HG03558 (cell line): ENCODE data around the gene AKAP8L.

Experiments used
- ATAC-seq: cut with Tn5 transposase; IDR thresholded peaks from one replicate; pipeline ENCODE4 v1.9.1; 2021; ENCODE audit warnings: moderate number of reproducible peaks; ENCODE audit not compliant: unreplicated experiment; ENCODE audit errors: extremely low read depth

The AKAP8L gene, protein sequence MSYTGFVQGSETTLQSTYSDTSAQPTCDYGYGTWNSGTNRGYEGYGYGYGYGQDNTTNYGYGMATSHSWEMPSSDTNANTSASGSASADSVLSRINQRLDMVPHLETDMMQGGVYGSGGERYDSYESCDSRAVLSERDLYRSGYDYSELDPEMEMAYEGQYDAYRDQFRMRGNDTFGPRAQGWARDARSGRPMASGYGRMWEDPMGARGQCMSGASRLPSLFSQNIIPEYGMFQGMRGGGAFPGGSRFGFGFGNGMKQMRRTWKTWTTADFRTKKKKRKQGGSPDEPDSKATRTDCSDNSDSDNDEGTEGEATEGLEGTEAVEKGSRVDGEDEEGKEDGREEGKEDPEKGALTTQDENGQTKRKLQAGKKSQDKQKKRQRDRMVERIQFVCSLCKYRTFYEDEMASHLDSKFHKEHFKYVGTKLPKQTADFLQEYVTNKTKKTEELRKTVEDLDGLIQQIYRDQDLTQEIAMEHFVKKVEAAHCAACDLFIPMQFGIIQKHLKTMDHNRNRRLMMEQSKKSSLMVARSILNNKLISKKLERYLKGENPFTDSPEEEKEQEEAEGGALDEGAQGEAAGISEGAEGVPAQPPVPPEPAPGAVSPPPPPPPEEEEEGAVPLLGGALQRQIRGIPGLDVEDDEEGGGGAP

DNA sequence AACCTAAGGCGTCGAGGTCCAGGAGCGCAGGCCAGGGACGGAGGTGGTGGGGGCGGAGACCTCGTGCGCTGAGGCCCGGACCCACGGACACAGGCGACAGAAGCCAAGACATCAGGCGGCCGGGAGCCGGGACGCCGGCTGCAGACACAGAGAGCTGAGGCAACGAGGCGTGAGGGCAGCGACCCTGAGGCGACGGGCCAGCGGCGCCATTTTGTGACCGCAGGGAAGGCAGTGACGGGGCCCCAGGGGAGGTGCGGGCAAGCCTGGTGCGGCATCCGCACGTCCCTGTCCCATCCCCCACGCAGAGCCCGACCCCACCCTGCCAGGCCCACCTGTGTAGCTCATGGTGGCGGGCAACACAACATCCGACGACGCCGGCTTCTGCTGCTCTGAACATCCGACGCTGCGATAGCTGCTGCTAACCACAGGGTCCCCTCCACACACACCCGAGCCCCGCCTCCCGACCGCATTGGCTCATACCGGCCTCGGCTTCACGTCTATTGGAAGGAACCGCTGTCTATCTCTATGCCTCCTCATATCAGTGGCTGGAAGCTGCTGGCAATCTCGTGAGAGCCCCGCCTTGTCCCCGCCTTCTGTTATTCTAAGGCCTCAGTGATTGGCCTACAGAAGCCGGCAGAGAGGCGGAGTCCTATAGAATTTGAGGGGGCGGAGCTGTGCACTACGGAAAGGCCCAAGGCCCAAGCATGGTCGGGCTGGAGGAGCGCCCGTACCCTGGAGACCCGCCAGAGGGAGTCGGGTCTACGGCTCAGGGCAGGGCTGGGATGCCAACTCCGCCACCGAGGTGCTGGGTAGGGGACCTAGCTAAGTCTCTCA, at the start of gene AKAP8L:
Gene AKAP8L (minus strand): TSS at position 410 of the 834 bp plus-strand sequence. CDS start 65 bp downstream, at position 345.
- ATAC-seq, result peak; percentile 81

DNA sequence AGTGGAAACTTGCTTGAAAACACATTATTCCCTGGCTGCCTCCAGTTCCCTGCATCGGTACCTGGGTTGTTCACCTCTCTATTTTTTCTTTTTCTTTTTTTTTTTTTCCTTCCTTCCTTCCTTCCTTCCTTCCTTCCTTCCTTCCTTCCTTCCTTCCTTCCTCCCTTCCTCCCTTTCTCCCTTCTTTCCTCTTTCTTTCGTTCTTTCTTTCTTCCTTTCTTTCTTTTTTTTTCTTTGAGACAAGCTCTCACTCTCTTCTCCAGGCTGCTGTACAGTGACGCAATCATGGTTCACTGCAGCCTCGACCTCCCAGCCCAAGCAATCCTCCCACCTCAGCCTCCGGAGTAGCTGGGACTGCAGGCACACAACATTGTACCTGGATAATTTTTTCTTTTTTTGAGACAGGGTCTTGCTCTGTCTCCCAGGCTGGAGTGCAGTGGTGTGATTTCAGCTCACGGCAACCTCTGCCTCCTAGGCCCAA, 49.0 kb upstream of the AKAP8L start:
- ATAC-seq, result no peak

DNA sequence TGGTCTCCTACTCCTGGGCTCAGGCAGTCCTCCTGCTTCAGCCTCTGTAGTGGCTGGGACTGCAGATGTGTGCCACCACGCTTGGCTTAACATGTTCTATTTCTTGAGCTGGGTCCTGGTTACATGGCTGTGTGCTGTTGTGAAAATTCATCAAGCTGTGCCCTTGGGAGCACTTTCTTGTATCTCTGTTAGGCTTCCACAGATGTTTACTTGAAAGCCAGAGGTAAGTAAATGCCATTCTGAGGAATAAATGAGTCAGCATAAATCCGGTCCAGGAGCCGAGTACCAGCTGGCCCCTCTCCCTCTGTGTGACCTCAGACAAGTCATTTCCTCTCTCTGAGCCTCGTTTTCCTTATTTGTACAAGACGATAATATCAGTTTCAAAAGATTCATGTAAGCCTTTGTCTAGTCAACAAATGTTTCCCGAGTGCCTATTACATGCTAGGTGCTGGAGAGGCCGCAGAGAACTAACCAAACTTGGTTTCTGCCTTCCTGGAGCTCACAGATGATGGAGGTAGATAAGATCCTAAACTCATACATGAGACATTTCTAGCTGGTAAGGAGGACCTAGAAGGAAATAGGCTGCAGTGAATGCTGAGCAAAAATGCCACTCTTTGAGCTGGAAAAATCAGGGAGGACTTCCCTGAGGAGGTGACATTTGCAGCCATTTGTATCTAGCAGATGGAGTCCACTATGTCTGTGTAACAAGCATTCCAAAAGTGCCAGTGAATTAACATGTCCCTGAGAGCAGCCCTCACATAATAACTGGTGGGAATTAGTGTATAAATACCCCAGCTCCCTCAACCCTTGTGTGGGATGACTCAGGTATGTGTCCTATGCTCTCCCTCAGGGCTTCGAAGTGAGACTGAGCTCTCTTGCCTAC, 48.3 kb upstream of the AKAP8L start:
- ATAC-seq, result peak; percentile 33

DNA sequence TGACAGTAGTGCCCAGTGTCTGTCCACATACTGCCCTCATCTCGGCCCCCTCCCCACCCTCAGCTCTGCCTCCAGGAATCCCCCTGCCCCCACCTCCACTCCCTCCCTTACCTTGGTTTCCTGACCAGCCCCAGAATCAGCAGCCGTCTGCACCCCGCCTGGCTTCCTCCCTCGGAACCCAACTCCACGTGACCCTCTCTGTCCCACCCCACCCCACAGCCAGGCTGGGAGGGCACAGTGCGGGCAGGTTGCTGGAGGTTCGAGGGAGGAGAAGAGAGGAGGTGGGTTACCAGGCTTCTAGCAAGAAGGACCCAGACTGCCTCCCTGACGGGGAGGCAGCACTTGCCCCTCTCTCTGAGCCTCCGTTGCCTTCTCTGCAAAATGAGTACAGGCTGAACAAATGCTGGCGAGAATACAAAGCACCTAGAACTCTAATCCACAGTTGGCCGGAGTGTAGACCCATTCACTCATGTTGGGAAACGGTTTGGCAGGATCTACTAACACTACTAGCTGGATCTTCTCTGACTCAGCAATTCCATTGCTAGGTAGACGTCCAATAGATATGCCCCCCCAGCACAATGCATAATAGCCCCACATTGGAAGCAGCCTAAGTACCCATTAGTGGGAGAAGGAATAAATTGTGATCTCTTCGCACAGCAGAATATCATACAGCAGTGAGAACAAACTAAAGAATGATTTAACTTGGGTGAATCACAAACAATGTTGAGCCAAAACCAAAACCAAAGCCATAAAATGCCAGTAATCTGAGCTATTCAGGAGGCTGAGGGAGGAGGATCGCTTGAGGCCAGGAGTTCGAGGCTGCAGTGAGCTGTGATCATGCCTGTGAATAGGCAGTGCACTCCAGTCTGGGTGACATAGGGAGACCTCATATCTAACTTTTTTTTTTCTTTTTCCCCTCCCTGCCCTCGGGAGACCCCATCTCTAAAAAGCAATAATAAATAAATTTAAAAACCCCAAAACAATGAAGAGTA, 45.9 kb upstream of the AKAP8L start, which contains the start of gene RASAL3:
Gene RASAL3 (minus strand): TSS at position 151 of the 992 bp plus-strand sequence. CDS start 186 bp downstream, outside the sequence.
- no peak for ATAC-seq

DNA sequence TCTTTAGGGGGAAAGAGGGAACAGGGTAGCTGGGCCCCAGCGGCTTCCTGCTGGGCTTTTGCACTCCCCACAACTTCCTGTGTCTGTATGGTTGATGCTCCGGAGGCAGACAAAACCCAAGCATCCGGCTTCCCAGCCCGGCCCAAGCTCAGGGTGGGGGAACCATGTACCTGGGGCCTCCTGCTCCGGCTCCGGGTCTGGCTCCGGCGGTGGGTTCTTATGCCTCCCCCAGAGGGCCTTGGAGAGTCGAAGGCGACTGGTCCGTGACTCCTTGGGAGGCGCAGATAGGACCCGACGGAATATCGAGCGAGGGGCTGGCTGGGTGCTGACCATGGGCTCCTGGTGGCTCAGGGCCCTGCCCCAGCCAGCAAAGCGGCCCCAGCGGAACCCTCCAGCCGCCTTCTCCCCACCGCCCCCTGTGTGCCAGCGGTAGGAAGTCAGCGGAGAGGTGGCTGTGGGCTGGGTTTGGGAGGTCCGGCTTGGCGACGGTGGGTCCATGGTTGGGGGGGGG, 45.1 kb upstream of the AKAP8L start:
- ATAC-seq, result no peak

DNA sequence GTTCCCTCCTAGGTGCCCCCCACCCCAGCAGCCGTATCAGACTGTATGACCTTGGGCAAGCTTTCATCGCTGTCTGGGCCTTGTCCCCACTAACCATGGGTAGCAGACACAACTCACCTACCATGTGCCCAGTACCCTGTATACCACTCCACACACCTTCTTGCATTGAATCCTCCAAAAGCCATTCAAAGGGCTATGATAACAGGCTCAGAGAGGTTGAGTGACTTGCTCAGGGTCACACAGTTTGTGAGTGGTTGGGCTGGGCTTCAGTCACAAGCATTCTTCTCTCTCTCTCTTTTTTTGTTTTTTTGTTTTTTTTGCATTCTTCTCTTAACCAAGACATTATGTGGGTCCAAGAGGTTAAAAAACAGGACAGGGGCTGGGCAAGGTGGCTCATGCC, 42.9 kb upstream of the AKAP8L start:
- ATAC-seq, result no peak

DNA sequence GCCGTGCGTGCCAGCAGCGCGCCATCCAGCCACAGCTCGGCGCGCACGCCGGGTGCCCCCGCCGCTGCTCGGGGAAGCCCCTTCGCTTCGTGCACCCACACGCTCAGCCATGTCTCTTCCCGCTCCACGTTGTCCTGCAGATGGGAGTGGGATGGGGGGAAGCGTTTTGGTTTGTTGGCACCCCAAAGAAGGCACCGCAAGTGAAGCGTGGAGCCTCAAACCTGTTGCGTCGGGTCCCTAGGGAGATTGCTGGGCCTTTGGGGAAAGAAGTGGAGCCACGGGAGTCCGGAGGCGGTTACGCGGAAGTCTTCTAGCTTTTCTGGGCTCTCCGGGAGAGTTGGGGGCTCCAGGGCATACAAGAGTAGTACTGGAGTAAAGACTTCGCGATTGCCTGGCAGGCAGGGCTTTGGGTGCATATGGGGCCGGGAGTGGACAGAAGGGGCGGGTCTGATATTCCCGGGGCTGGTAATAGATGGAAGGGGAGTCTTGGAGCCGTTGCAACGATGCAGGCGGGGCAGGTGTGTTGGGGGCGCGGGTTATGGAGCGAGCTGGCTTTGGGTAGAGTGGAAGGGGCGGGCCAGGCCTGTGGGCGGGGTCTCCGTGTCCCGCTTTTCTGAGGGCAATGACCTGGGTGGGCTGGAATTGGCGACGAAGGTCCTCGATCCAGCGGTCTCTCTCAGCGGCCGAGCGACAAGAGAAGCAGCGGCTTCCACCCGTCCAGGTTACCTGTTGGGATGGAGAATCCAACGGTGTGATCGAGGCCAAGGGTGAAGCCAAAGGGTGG, 39.1 kb upstream of the AKAP8L start:
- no peak for ATAC-seq

DNA sequence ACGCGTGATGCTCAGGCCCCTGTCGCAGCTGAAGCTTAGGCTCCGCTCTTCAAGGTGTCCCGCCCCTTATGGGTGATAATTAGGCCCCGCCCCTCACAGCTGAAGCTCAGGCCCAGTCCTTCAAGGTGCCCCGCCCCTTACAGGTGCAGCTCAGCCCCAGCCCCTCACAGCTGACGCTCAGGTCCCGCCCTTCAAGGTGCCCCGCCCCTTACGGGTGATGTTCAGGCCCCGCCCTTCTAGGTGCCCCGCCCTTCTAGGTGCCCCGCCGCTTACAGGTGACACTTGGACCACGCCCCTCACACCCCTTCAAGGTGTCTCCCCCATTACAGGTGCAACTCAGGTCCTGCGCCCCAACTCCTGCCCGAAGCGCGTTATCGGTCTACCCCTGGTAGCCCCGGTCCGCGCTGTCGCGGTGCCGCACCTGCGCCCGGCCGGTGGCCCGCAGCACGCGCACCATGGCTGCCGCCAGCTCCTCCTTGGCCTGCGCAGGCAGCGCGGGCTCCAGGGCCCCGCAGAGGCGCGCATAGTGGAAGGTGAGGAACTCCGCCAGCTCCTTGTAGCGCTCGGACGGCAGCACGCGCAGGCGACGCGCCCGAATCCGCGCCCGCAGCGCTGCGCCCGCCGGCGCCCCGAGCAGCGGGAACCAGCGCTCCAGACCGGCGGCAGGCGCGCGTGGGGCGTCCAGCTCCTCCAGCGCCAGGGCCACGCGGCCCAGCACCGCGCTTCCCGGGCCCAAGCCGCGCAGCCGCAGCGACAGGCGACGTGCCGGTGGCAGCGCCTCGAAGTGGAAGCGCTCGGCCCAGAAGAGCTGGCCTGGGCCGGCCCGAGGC, 38.3 kb upstream of the AKAP8L start:
- ATAC-seq, result no peak

DNA sequence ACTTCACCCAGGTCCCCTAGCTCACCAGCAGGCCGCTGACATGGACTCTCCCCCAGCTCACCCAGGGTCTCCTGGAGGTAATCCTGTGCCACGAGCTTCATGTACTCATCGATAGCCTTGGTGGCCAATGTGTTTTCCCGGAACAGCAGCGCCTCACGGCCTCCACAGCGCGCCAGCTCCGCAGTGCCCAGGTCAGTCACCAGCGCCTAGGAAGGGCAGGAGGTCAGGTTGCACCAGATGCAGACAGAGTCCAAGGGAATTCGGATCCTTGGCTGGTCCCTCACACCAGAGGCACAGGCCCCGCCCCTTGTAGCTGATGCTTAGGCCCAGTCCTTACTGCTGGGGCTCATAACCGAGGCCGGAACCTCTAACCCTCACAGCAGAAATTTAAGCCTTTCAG, 37.7 kb upstream of the AKAP8L start:
- ATAC-seq, result no peak

DNA sequence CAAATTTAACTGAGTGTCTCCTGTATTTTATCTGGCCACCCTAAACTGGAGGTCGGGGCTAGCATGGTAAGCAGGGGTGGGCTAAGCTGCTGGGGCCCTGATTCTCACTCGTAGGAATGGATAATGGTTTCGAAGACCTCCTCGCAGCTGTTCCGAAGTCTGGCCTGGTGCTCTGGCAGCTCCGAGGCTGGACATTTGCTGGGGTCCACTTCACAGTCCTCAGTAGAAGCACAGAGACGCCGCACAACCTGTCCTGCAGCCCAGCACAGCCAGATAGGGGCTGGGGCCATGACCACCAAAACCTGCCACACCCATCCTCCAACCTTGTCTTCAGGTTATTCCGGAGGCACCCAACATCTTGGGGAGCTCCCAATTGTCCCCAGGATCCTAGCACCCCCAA, 37.2 kb upstream of the AKAP8L start:
- ATAC-seq, result no peak

DNA sequence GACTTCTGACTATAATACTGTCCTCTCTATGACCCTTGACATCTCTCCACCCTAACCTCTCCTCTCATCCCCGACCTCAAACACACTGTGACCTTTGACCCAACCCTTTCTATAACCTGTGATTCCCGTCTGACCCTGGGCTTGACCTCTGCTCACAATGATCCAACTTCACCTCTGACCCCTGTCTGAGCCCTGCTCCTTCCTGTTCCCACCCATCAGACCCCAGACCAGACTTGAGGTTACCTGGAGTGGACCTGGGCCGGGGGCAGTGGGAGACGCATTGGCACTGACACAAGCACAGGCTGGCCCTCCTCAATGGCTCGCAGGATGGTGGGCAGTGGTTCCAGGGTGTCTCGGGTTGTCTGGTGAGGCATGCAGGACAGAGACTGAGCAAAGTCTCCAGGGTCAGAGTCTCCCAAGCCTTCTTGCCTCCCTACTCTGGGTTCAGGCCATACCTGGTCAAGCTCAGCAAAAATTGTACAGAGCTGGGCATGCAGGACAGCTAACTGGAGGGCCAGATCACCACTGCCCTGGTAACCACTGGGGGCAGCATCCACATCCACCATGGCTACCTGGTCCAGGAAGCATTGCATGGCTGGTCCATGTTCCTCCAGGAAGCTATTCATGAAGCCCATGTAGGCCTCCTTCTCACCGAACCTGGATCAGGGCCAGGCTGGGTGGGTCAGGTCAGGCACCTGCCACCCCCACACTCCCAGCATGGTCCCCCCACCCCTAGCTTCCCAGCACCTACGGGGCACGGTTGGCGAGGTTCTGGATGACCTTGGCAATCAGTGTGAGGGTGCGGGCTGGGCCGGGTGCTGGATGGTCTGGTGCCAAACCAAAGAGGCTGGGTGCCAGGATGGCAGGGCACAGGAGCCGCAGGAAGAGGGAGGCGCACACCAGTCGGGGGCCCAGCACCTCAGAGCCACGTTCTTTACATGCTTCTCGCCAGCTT, 35.4 kb upstream of the AKAP8L start:
- ATAC-seq, result no peak

DNA sequence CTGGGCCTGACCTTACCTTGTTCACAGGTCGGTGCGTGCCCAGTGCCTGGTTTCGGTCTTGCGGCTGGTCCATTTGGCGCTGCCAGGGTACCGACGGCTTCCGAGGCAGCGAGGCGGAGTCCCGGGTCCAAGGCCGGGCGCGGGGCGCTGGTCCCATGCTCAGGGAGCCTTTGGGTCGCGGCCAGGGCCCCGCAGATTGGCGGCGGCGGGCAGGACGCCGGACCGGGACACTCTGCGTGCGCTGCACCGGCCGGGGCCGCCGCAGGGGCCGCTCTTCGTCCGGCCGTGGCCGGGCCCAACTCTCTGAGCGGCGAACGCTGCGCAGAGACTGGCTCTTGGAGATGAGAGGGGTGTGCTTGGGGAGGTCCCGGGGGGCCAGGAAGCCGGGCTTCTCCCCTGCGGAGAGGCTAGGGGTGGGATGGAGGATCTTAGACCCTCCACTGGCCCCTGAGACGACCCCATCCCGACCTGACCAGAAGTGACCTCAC, 34.3 kb upstream of the AKAP8L start:
- ATAC-seq, result no peak

DNA sequence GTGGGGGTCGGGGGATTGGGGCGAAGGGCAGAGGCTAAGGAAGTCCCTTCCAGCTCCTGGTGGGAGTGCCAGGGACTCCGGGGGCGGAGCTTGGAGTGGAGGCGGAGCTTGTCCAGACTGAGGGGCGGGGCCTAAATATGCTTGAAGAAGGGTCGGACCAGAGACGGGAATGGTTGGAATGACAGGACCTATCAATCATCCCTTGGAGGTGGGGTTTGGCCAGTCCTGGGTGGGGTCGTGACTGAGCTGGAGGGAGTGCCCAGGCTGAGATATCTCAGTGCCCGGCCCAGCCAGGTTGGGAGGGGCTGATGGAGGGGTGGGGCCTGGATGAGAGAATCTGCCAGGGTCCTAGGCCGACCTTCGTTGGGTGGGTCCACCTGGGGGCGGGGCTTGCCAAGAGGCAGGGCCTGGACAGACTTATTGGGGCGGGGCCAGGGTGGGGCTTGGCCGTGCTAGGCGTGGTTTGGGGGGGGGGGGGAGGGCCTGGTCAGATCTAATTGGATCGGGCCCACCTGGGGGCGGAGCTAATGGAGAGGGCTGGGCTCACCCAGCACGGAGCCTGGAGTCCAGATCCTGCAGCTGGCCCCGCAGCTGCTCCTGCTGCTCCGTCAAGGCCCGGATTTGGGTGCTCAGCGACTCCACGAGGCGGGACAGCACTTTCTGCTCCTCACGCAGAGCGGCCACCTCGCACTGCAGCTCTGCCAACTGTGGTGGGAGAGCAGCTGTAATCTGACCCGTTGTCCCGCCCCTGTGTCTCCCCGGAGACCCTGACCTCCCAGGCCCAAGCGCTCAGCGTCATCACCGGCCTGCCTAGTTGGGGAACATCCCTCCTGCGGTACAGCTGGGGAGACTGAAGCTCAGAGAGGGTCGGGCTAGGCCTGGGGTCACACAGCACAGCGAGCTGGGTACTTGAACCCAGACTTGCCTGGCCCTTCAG, 33.6 kb upstream of the AKAP8L start:
- ATAC-seq, result no peak

DNA sequence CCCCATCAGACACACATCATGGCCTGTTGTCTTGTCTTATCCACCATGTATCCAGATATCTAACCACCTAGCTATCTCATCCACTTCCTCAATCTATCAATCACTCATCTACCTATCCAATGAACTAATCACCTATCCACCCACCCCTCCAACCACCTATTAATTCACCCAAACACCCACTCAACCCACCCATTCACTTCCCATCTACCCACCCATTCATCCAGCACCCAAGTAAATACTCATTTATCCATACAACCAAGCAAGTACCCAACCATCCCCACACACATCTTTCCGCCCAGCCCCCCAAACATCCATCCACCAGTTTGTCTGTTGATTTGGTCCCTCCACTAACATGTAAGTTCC, 31.7 kb upstream of the AKAP8L start:
- no peak for ATAC-seq
